ENCODE measurements around the gene CFI.

Gene CFI

GRCh38 chr4:109801895-109802319, at the start of gene CFI:
Gene CFI (minus strand): TSS chr4:109801999. CDS start chr4:109801971, 28 bp downstream.
- no peak for DNase-seq

- no peak for DNase-seq
Measured at GRCh38 chr4:109850601-109851000, 48.8 kb upstream of the CFI start.

GRCh38 chr4:109848501-109848900, 46.7 kb upstream of the CFI start:
- no peak for DNase-seq

- no peak for DNase-seq
Measured at GRCh38 chr4:109847896-109848442, 46.2 kb upstream of the CFI start, which contains the start of gene LRIT3. Gene LRIT3 (plus strand): TSS chr4:109848107. CDS start chr4:109848202, 95 bp downstream.

- DNase-seq: no peak
Measured at GRCh38 chr4:109846395-109847098, 44.7 kb upstream of the CFI start.

- DNase-seq: no peak
Measured at GRCh38 chr4:109836985-109837384, 35.2 kb upstream of the CFI start.

- no peak for DNase-seq
Measured at GRCh38 chr4:109833756-109834155, 32.0 kb upstream of the CFI start.

GRCh38 chr4:109827672-109828071, 25.9 kb upstream of the CFI start, which contains the start of gene RRH:
Gene RRH (plus strand): TSS chr4:109827972. CDS start chr4:109828028, 56 bp downstream.
- no peak for DNase-seq

GRCh38 chr4:109826719-109827118, 24.9 kb upstream of the CFI start:
- DNase-seq: no peak

GRCh38 chr4:109821185-109821584, 19.4 kb upstream of the CFI start:
- DNase-seq: no peak

GRCh38 chr4:109820563-109820962, 18.8 kb upstream of the CFI start:
- DNase-seq: no peak

- no peak for DNase-seq
Measured at GRCh38 chr4:109818268-109818667, 16.5 kb upstream of the CFI start.

- no peak for DNase-seq
Measured at GRCh38 chr4:109816894-109817293, 15.1 kb upstream of the CFI start.

- DNase-seq: peak; percentile 21
Measured at GRCh38 chr4:109816082-109816442, 14.3 kb upstream of the CFI start.

- DNase-seq: peak; percentile 76
Measured at GRCh38 chr4:109815151-109816081, 13.6 kb upstream of the CFI start, which contains the start of gene GAR1. Gene GAR1 (plus strand): TSS chr4:109815762. CDS start chr4:109816165, 403 bp downstream.

GRCh38 chr4:109811707-109812106, 9.9 kb upstream of the CFI start:
- DNase-seq: no peak

GRCh38 chr4:109810552-109811387, 9.0 kb upstream of the CFI start:
- DNase-seq: no peak

GRCh38 chr4:109809655-109810054, 7.9 kb upstream of the CFI start:
- DNase-seq: no peak

GRCh38 chr4:109803924-109804571, 2.2 kb upstream of the CFI start:
- DNase-seq: no peak

GRCh38 chr4:109801099-109801789, 555 bp downstream of the CFI start:
- no peak for DNase-seq

- no peak for DNase-seq
Measured at GRCh38 chr4:109798866-109799265, 2.9 kb downstream of the CFI start.
